Panc1 (cell line): ENCODE measurements around the gene INPP4B.

Experiments
- CTCF ChIP-seq: fragments of 450-650 bp; IDR thresholded peaks from 2 replicates; pipeline ENCODE4 v1.5.1; 2017; ENCODE audit warnings: mild to moderate bottlenecking
- POLR2AphosphoS5 ChIP-seq: IDR thresholded peaks from 2 replicates; pipeline ENCODE4 v1.6.1; 2012; ENCODE audit warnings: mild to moderate bottlenecking, low read depth, low read length, moderate library complexity
- TCF7L2 ChIP-seq: IDR thresholded peaks from 2 replicates; pipeline ENCODE4 v1.6.1; 2011; ENCODE audit warnings: mild to moderate bottlenecking, low read depth, low read length, inconsistent platforms

- TF ChIP-seq CTCF = no peak
- TF ChIP-seq TCF7L2 = no peak
- TF ChIP-seq POLR2AphosphoS5 = no peak
Observed at GRCh38 chr4:142160509-142160908, 685.6 kb downstream of the INPP4B start.
